ENCODE measurements around the gene TMEM154. TPM values are rescaled to one million over a fixed set of nuclear protein-coding genes. Genes with fewer than 3 reads are reported as not detected.

The TMEM154 gene
- total and polyA plus RNA-seq, 11 donors: 0.27 to 8.0 (median 1.6) TPM

DNA sequence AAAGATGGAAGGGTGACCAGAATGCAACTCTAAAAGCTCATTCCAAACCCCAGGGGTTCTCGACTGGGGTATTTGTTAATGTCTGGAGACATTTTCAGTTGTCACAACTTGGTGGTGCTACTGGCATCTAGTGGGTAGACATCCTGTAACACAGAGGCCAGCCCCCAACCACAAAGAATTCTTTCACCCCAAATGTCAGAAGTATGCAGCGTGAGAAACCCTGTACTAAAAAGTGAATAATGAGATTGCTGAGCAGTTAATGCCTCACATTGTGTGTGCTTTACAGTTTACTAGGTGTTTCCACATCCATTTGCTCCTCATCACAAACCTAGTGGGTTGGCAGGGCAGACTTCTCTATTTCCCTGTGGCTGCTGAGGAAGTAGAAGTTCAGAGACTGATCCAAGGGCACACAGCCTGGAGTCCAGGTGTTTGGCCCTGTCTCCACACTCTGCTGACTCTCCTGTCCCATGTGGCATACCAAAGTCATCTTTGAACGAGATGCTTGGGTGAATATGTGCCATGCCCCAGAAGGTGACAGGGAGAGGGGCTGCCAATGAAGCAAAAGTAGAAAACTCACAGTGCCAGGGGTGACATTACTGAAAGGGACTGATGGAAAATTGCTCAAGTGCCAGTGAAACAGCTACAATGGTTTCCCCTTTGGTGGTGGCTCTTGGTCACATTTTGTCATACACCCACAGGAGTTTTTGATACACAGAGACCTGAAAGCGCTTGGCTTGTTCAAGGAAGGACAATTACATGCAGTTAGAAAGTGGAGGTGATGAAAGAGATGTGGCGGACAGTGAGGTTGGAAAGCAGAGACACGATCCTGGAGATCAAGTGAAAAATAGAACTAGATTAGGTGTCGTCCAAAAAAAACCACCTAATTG is 10.1 kb upstream of the TMEM154 start:
- intact Hi-C loops (cut with DNase I): loop anchor here in 1 of 10 donors (10.0 kb wide), 1 partner anchor 155 kb away; the partner anchor contains the start of gene FBXW7
- H3K36me3 ChIP-seq: no peaks in the 10 kb centered on the region
- TF ChIP-seq POLR2A (IDR thresholded peaks at IDR 0.05): no peak
- TF ChIP-seq, protein P1, sequence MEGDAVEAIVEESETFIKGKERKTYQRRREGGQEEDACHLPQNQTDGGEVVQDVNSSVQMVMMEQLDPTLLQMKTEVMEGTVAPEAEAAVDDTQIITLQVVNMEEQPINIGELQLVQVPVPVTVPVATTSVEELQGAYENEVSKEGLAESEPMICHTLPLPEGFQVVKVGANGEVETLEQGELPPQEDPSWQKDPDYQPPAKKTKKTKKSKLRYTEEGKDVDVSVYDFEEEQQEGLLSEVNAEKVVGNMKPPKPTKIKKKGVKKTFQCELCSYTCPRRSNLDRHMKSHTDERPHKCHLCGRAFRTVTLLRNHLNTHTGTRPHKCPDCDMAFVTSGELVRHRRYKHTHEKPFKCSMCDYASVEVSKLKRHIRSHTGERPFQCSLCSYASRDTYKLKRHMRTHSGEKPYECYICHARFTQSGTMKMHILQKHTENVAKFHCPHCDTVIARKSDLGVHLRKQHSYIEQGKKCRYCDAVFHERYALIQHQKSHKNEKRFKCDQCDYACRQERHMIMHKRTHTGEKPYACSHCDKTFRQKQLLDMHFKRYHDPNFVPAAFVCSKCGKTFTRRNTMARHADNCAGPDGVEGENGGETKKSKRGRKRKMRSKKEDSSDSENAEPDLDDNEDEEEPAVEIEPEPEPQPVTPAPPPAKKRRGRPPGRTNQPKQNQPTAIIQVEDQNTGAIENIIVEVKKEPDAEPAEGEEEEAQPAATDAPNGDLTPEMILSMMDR (IDR thresholded peaks at IDR 0.05): no peak
- H3K4me1 ChIP-seq: peaks cover 0 to 35% (median 11%) of the 10 kb centered on the region in 12 donors
- no peaks in the 10 kb centered on the region for H3K27me3 ChIP-seq
- DNase-seq (no peak), ATAC-seq (no peak)
- WGBS, 4 donors: 52 to 57% (median 56%) methylated on average over 7 of the region's 7 CpGs
- H3K9me3 ChIP-seq: no peaks in the 10 kb centered on the region
- H3K4me3 ChIP-seq: no peak overlapping the region
- H3K27ac ChIP-seq: peak overlapping the region; percentile 61 to 95 (median 79)

DNA sequence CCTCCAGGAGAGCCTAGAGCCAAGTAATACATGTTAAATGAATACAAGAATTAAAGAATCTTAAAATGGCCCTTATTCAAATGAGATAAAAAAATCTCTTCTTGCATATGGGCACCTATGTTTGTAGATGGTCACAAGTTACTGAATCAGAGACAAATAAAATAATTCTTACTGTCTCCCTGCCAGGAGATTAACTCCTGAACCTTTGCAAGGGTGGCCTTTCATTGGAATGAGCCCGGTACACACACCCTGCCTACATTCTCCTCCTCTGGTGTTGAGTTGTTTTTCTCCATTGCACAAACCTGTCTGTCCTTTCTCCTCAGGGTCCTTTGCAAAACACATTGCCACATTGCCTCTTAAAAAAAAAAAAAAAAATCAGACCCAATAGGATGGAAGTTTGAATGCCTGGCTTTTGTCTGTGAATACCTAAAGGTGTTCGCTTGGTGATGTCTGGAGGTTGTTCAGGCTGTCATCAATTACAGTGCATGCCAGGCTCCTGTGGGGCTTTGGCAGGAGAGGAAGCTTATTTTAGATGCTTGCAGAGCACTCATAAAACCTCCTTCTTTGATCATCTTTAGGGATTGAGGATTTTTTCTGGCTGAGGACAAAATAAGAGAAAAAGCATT is 8.3 kb upstream of the TMEM154 start:
- Histone ChIP-seq H3K4me1 (peaks cover 0 to 45% (median 14%) of the 10 kb centered on the region in 12 donors), H3K4me3 (no peak overlapping the region), H3K27me3 (no peaks in the 10 kb centered on the region), H3K36me3 (no peaks in the 10 kb centered on the region), H3K27ac (peak overlapping the region in 10 of 12 donors; percentile 21 to 95 (median 75)), H3K9me3 (no peaks in the 10 kb centered on the region)
- DNase-seq: peak in 4 of 5 donors; percentile 26 to 58 (median 38)
- WGBS, 4 donors: 34 to 39% (median 36%) methylated on average over 2 of the region's 2 CpGs
- peak; percentile 56 to 76 (median 70) for ATAC-seq
- intact Hi-C loops (cut with DNase I): loop anchor here in 1 of 10 donors (10.0 kb wide), 1 partner anchor 153 kb away; the partner anchor contains the start of gene FBXW7
- TF ChIP-seq POLR2A (IDR thresholded peaks at IDR 0.05): no peak
- TF ChIP-seq, protein P1 (IDR thresholded peaks at IDR 0.05): no peak

DNA sequence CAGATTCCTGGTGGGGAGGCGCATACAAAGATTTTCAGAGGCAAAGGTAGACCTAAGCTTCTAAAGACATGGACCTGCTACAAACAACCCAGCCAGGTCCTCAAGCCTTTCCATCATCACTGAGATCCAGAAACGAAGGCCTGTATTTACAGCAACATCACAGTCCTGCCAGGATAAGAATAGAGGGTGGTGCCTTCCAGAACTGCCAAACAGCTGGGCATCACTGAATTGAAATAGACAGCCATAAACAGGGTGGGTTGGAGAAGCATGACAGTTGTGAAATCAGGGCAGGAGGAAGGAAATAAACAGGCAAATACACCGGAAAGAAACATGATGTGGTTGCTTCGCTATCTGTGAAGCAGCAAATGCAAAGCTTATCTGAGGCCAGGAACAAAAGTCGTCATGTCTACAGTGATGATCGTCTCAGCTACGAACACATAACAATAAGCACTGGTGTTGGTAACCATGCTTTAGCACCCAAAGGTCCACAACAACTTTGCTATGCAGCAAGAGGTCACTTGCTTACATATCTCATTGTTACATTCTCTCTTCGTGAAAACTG is 6.7 kb upstream of the TMEM154 start:
- Histone ChIP-seq H3K27ac (peak overlapping the region in 2 of 12 donors; percentile 21 to 35), H3K36me3 (no peaks in the 10 kb centered on the region), H3K9me3 (no peaks in the 10 kb centered on the region), H3K4me1 (peaks cover 0 to 40% (median 14%) of the 10 kb centered on the region in 12 donors), H3K4me3 (no peak overlapping the region), H3K27me3 (no peaks in the 10 kb centered on the region)
- WGBS, 4 donors: 59 to 72% (median 64%) methylated on average over 8 of the region's 8 CpGs
- DNase-seq: no peak
- no peak for ATAC-seq
- intact Hi-C loops (cut with DNase I): loop anchor here in 1 of 10 donors (10.0 kb wide), 1 partner anchor 152 kb away; the partner anchor contains the start of gene FBXW7
- TF ChIP-seq, protein P1 (IDR thresholded peaks at IDR 0.05): no peak
- no peak for TF ChIP-seq POLR2A (IDR thresholded peaks at IDR 0.05)
